IMR-90 (cell line): ENCODE results near the gene ME2.
"Not testable (repeated sequence)": the region's sequence is repeated elsewhere in the genome, so short reads cannot be mapped to it uniquely, and the experiment has no call there.

ENCODE experiments used
- BHLHE40 ChIP-seq: fragments of 150-350 bp; IDR thresholded peaks from 2 replicates; pipeline ENCODE4 v1.6.1; 2016; ENCODE audit warnings: mild to moderate bottlenecking, low read depth, low read length
- CEBPB ChIP-seq: IDR thresholded peaks from 2 replicates; pipeline ENCODE4 v1.6.1; 2012; ENCODE audit warnings: low read depth, low read length, improper control_type of control experiment
- FOS ChIP-seq: fragments of 150-350 bp; IDR thresholded peaks from 2 replicates; pipeline ENCODE4 v1.6.1; 2016; ENCODE audit warnings: low read depth, low read length
- MAFK ChIP-seq: IDR thresholded peaks from 2 replicates; pipeline ENCODE4 v1.6.1; 2012; ENCODE audit warnings: low read depth, low read length, improper control_type of control experiment
- MAZ ChIP-seq: IDR thresholded peaks from 2 replicates; pipeline ENCODE4 v1.6.1; 2012; ENCODE audit warnings: low read depth, mild to moderate bottlenecking, low read length, improper control_type of control experiment, moderate library complexity, borderline replicate concordance
- NFE2L2 ChIP-seq: fragments of 150-350 bp; IDR thresholded peaks from 2 replicates; pipeline ENCODE4 v1.6.1; 2016; ENCODE audit warnings: low read depth, mild to moderate bottlenecking, low read length
- POLR2A ChIP-seq: IDR thresholded peaks from 2 replicates; pipeline ENCODE4 v1.6.1; 2012; ENCODE audit warnings: mild to moderate bottlenecking, low read depth, low read length
- RAD21 ChIP-seq: IDR thresholded peaks from 2 replicates; pipeline ENCODE4 v1.6.1; 2012; ENCODE audit warnings: low read length, improper control_type of control experiment
- RCOR1 ChIP-seq: IDR thresholded peaks from 2 replicates; pipeline ENCODE4 v1.6.1; 2012; ENCODE audit warnings: mild to moderate bottlenecking, low read length, improper control_type of control experiment; ENCODE audit not compliant: insufficient replicate concordance
- RFX5 ChIP-seq: IDR thresholded peaks from 2 replicates; pipeline ENCODE4 v1.8.0; 2012; ENCODE audit warnings: low read depth, mild to moderate bottlenecking, low read length, moderate library complexity
- SMC3 ChIP-seq: fragments of 150-350 bp; IDR thresholded peaks from 2 replicates; pipeline ENCODE4 v1.6.1; 2016; ENCODE audit warnings: low read depth, mild to moderate bottlenecking, antibody characterized with exemption, low read length, moderate library complexity
- TF ChIP-seq, protein P1 (sequence below): conservative IDR thresholded peaks from 2 replicates; pipeline ENCODE4 v1.5.1; 2012; ENCODE audit warnings: mild to moderate bottlenecking, low read depth, low read length, improper control_type of control experiment
- TF ChIP-seq, protein P2 (sequence below): fragments of 150-350 bp; IDR thresholded peaks from 2 replicates; pipeline ENCODE4 v1.6.1; 2016; ENCODE audit warnings: low read depth, mild to moderate bottlenecking, low read length, moderate library complexity, borderline replicate concordance

DNA sequence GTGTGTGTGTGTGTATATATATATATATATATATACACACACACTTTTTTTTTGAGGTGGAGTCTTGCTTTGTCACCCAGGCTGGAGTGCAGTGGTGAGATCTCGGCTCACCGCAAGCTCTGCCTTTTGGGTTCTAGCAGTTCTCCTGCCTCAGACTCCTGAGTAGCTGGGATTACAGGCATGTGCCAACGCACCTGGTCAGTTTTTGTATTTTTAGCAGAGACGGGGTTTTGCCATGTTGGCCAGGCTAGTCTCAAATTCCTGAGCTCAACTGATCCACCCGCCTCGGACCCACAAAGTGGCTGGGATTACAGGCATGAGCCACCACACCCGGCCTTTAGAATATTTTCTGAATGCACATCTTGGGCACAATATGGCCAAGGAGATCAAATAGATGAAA is 45.4 kb upstream of the ME2 start:
- TF ChIP-seq RFX5, BHLHE40, FOS, CEBPB, POLR2A, SMC3, RCOR1, MAFK, RAD21, NFE2L2, MAZ: not testable (repeated sequence)
- TF ChIP-seq, protein P1, sequence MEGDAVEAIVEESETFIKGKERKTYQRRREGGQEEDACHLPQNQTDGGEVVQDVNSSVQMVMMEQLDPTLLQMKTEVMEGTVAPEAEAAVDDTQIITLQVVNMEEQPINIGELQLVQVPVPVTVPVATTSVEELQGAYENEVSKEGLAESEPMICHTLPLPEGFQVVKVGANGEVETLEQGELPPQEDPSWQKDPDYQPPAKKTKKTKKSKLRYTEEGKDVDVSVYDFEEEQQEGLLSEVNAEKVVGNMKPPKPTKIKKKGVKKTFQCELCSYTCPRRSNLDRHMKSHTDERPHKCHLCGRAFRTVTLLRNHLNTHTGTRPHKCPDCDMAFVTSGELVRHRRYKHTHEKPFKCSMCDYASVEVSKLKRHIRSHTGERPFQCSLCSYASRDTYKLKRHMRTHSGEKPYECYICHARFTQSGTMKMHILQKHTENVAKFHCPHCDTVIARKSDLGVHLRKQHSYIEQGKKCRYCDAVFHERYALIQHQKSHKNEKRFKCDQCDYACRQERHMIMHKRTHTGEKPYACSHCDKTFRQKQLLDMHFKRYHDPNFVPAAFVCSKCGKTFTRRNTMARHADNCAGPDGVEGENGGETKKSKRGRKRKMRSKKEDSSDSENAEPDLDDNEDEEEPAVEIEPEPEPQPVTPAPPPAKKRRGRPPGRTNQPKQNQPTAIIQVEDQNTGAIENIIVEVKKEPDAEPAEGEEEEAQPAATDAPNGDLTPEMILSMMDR, result not testable (repeated sequence)
- TF ChIP-seq, protein P2, sequence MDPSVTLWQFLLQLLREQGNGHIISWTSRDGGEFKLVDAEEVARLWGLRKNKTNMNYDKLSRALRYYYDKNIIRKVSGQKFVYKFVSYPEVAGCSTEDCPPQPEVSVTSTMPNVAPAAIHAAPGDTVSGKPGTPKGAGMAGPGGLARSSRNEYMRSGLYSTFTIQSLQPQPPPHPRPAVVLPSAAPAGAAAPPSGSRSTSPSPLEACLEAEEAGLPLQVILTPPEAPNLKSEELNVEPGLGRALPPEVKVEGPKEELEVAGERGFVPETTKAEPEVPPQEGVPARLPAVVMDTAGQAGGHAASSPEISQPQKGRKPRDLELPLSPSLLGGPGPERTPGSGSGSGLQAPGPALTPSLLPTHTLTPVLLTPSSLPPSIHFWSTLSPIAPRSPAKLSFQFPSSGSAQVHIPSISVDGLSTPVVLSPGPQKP, result not testable (repeated sequence)
